Transverse colon (tissue), 4 donors: ENCODE results near the gene LYG2.

Source experiments
- POLR2A ChIP-seq: fragments of 450-650 bp; IDR thresholded peaks from one replicate; pipeline ENCODE4 v1.6.1; 2016; ENCODE audit warnings: antibody characterized with exemption, mild to moderate bottlenecking, moderate library complexity
- POLR2AphosphoS5 ChIP-seq, 3 donors: sonication (generic); formaldehyde crosslinking; IDR thresholded peaks; one replicate each; pipeline ENCODE4 v1.6.1; 2016; ENCODE audit warnings: antibody characterized with exemption in 3 of 3
- TF ChIP-seq, protein P1 (sequence below), 5 experiments: fragments of 200-600 bp in 3 of 5; fragments of 450-650 bp in 2 of 5; sonication (generic) in 3 of 5; IDR thresholded peaks; 1 replicate in 2 of 5; 2 replicates in 3 of 5; pipeline ENCODE4 v1.5.1; 2016 to 2017; ENCODE audit warnings: antibody characterized with exemption in 5 of 5, inconsistent platforms in 3 of 5, mild to moderate bottlenecking in 2 of 5, moderate library complexity in 1 of 5

DNA sequence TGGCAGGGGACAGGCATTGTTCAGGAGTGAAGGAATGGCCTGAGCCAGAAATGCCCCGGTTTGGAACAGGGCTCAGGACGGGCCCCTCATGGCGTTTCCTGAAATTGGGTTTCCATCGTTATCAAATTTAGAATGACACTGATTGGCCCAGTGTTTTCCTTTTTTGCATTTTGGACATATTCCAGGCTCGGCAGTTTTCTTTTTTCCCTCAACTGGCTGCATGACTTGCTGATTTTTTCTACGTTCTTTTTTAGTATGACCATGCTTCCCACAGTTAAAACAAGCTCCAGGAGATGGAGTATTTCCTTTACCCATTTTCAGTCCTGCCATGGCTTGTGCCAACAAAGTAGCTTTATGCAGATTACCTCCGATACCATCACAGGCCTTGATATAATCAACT is 20.4 kb upstream of the LYG2 start:
- TF ChIP-seq, protein P1, sequence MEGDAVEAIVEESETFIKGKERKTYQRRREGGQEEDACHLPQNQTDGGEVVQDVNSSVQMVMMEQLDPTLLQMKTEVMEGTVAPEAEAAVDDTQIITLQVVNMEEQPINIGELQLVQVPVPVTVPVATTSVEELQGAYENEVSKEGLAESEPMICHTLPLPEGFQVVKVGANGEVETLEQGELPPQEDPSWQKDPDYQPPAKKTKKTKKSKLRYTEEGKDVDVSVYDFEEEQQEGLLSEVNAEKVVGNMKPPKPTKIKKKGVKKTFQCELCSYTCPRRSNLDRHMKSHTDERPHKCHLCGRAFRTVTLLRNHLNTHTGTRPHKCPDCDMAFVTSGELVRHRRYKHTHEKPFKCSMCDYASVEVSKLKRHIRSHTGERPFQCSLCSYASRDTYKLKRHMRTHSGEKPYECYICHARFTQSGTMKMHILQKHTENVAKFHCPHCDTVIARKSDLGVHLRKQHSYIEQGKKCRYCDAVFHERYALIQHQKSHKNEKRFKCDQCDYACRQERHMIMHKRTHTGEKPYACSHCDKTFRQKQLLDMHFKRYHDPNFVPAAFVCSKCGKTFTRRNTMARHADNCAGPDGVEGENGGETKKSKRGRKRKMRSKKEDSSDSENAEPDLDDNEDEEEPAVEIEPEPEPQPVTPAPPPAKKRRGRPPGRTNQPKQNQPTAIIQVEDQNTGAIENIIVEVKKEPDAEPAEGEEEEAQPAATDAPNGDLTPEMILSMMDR (IDR thresholded peaks at IDR 0.05), result no peak
- no peak for TF ChIP-seq POLR2A
- TF ChIP-seq POLR2AphosphoS5 (IDR thresholded peaks at IDR 0.05), result no peak
